SK-N-SH (cell line): ENCODE measurements around the gene ATP1A2.

Experiments
- CTCF ChIP-seq: fragments of 200-600 bp; sonication (generic); IDR thresholded peaks from 2 replicates; pipeline ENCODE4 v1.6.1; 2017; ENCODE audit warnings: antibody characterized with exemption, mild to moderate bottlenecking, moderate library complexity
- EZH2phosphoT487 ChIP-seq: fragments of 200-600 bp; sonication (generic); IDR thresholded peaks from 2 replicates; pipeline ENCODE4 v1.6.1; 2017; ENCODE audit warnings: low read depth, mixed run types, mild to moderate bottlenecking, antibody characterized with exemption, moderate library complexity, borderline replicate concordance
- POLR2AphosphoS5 ChIP-seq: IDR thresholded peaks from 2 replicates; pipeline ENCODE4 v1.6.1; 2012; ENCODE audit warnings: low read depth, low read length
- RFX5 ChIP-seq: IDR thresholded peaks from 2 replicates; pipeline ENCODE4 v1.6.1; 2012; ENCODE audit warnings: mild to moderate bottlenecking, improper control_type of control experiment, low read length
- SIN3A ChIP-seq: IDR thresholded peaks from 2 replicates; pipeline ENCODE4 v1.6.1; 2012; ENCODE audit warnings: low read depth, mild to moderate bottlenecking, low read length, moderate library complexity, borderline replicate concordance
- USF1 ChIP-seq: IDR thresholded peaks from 2 replicates; pipeline ENCODE4 v1.4.0; 2012; ENCODE audit warnings: low read depth, borderline replicate concordance
- TF ChIP-seq, protein P1 (sequence below): fragments of 150-350 bp; IDR thresholded peaks from 2 replicates; pipeline ENCODE4 v1.6.1; 2017; ENCODE audit warnings: antibody characterized with exemption, low read length, low read depth, borderline replicate concordance
- TF ChIP-seq, protein P2 (sequence below): IDR thresholded peaks from 2 replicates; pipeline ENCODE4 v1.4.0; 2012; ENCODE audit warnings: low read depth

- TF ChIP-seq EZH2phosphoT487 = no peak
- TF ChIP-seq POLR2AphosphoS5 = no peak
- TF ChIP-seq CTCF = no peak
- TF ChIP-seq, protein P1, sequence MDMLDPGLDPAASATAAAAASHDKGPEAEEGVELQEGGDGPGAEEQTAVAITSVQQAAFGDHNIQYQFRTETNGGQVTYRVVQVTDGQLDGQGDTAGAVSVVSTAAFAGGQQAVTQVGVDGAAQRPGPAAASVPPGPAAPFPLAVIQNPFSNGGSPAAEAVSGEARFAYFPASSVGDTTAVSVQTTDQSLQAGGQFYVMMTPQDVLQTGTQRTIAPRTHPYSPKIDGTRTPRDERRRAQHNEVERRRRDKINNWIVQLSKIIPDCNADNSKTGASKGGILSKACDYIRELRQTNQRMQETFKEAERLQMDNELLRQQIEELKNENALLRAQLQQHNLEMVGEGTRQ = no peak
- TF ChIP-seq RFX5 = no peak
- TF ChIP-seq USF1 = no peak
- TF ChIP-seq SIN3A = no peak
- TF ChIP-seq, protein P2, sequence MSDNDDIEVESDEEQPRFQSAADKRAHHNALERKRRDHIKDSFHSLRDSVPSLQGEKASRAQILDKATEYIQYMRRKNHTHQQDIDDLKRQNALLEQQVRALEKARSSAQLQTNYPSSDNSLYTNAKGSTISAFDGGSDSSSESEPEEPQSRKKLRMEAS = no peak
Measured at GRCh38 chr1:160107512-160107911, 8.0 kb upstream of the ATP1A2 start.
